Cardiac fibroblast (primary cell): ENCODE results near the gene MAN1A1.
A peak's percentile ranks its signal among the peaks of the same experiment; 100 is the strongest.
"Not testable (repeated sequence)": the region's sequence is repeated elsewhere in the genome, so short reads cannot be mapped to it uniquely, and the experiment has no call there.

ENCODE experiments used
- DNase-seq, 2 donors: peaks; one replicate each; pipeline versions ENCODE4 v3.0.0 to v3.0.0-alpha.2; 2010; ENCODE audit warnings: low read depth in 2 of 2
- H3K4me3 ChIP-seq, 2 donors: replicated peaks in 1 of 2; 1 replicate in 1 of 2; 2 replicates in 1 of 2; pipeline ENCODE4 v1.5.1; 2011; ENCODE audit warnings: low read depth in 2 of 2, low read length in 2 of 2, mild to moderate bottlenecking in 2 of 2, moderate library complexity in 1 of 2
- CTCF ChIP-seq: IDR thresholded peaks from one replicate; pipeline ENCODE4 v1.5.1; 2011; ENCODE audit warnings: low read depth, mild to moderate bottlenecking, low read length, inconsistent platforms

The MAN1A1 gene

DNA sequence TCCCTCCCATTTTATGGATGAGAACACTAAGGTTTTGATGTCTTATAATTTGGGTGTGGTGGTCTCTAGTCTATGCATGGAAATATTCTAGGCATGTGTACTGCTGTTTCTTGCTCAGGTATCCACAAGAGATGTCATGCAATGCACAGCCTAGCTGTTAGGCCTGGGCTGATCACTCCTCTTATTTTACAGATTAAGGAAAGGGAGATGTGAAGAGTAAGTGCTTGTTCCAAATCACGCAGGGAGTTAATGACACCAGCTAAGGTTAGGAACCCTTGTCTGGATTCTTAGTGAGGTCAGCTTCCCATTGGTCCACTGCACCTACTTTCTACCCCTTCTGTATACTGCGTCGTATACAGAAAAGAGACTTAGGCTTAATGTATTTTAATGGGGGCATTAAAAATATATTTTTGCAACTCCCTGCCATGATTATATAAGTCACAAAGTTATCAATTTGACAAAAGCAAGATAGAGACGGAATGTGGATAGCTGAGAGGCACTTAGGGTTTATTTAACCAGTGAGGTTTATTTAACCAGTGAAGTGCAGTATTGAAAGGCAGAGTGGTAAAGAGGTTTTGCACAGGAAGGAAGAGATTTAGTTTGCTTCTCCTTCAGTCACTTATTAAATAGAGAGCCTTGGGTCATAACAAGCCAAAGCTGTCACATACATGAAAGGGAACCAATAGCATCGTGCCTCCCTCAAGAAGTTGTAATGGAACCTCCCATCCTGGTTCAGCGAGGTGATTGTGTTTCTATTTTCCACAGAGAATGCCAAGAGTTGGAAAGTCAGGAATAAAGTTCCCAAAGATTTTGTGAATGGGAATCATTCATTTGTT is 176.1 kb downstream of the MAN1A1 start:
- TF ChIP-seq CTCF, result no peak
- DNase-seq, result no peak
- no peak overlapping the region for H3K4me3 ChIP-seq

- peak; percentile 45 to 62 for DNase-seq
- no peak for TF ChIP-seq CTCF
- no peak overlapping the region for H3K4me3 ChIP-seq
Observed at GRCh38 chr6:119172824-119173223, 176.7 kb downstream of the MAN1A1 start.

- no peak overlapping the region for H3K4me3 ChIP-seq
- no peak for TF ChIP-seq CTCF
- no peak for DNase-seq
Observed at GRCh38 chr6:119171864-119172588, 177.5 kb downstream of the MAN1A1 start.

DNA sequence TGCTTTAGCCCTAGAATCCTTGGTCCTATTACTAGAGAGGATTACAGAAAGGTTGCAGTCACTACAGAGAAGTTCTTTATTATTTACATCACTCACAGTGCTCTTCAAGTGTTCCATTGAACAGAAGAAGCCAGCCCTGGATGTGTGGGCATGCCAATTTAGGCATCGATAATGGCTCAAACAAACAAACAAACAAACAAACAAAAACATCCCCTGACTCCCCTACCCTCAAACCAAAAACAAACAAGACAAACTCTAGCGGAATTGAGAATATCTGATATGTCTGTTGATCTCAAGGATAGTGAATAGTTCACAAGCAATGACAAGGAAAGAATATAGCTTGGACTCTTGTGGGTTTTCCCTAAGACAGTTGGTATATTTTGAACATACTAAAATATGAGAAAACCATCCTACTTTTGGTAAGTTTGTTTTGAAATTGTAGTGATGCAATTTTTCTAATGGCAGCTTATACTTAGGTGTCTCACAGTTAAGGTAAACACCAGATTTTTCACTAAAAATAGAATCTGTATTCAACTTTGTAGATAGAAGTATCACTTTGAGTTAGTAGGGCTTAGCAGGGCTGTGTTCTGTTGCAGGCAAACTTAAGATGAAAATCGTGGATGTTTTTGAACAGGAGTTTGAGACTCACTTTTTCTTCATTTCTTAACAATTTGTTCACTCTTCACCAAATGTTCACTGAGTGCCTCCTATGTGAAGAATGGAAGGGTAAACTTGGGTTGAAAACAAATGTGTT is 178.3 kb downstream of the MAN1A1 start:
- no peak overlapping the region for H3K4me3 ChIP-seq
- no peak for TF ChIP-seq CTCF
- DNase-seq, result no peak

GRCh38 chr6:119170447-119171087 is 179.0 kb downstream of the MAN1A1 start:
- no peak for TF ChIP-seq CTCF
- no peak overlapping the region for H3K4me3 ChIP-seq
- DNase-seq, result peak; percentile 7 to 36

DNA sequence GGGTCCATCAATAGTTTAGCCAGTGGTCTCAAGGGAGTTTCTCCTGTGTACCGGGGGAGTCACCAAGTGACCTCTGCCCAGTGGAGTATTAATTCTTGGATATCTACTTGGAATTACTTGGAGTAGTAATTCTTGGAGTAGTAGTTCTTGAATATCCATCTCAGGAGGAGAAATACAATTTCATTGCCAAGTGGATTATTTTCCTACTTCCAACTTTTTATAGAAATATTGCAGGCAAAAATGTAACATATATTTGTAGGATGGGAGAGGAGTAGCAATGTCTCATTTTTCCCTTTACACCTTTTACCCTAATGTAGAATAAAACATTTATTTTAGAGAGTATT is 179.5 kb downstream of the MAN1A1 start:
- no peak for TF ChIP-seq CTCF
- no peak for DNase-seq
- no peak overlapping the region for H3K4me3 ChIP-seq

DNA sequence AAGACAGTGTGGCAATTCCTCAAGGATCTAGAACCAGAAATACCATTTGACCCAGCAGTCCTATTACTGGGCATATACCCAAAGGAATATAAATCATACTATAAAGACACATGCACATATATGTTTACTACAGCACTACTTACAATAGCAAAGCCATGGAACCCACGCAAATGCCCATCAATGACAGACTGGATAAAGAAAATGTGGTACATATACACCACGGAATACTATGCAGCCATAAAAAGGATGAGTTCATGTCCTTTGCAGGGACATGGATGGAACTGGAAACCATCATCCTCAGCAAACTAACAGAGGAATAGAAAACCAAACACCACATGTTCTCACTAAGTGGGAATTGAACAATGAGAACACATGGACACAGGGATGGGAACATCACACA is 180.2 kb downstream of the MAN1A1 start:
- DNase-seq, H3K4me3 ChIP-seq: not testable (repeated sequence)
